Uterus (tissue), 4 donors: Measurements from ENCODE around the gene ERC2. TPM values are rescaled to one million over a fixed set of nuclear protein-coding genes. Genes with fewer than 3 reads are reported as not detected.

ENCODE experiments used
- DNase-seq, 2 donors: peaks; one replicate each; pipeline ENCODE4 v3.0.0-alpha.2; 2019 to 2020
- H3K27ac ChIP-seq, 2 donors: fragments of 200-600 bp; sonication (generic); 1 replicate in 1 of 2; 2 replicates in 1 of 2; pipeline ENCODE4 v1.5.1; 2016 to 2018
- H3K27me3 ChIP-seq, 2 donors: fragments of 200-600 bp; sonication (generic); one replicate each; pipeline ENCODE4 v1.5.1; 2018 to 2019; ENCODE audit warnings: control low read depth in 1 of 2
- H3K36me3 ChIP-seq, 2 donors: fragments of 200-600 bp; sonication (generic); one replicate each; pipeline ENCODE4 v1.5.1; 2019; ENCODE audit warnings: control low read depth in 1 of 2
- H3K4me1 ChIP-seq, 2 donors: fragments of 200-600 bp; sonication (generic); one replicate each; pipeline ENCODE4 v1.5.1; 2018 to 2019; ENCODE audit warnings: control low read depth in 1 of 2
- H3K4me3 ChIP-seq, 2 donors: fragments of 200-600 bp; sonication (generic); 1 replicate in 1 of 2; 2 replicates in 1 of 2; pipeline ENCODE4 v1.5.1; 2018 to 2019; ENCODE audit warnings: mild to moderate bottlenecking in 1 of 2
- H3K9me3 ChIP-seq, 2 donors: fragments of 200-600 bp; sonication (generic); one replicate each; pipeline ENCODE4 v1.5.1; 2019; ENCODE audit warnings: control low read depth in 1 of 2
- POLR2A ChIP-seq, 2 donors: fragments of 450-650 bp; IDR thresholded peaks; one replicate each; pipeline ENCODE4 v1.6.1; 2016; ENCODE audit warnings: antibody characterized with exemption in 2 of 2, mild to moderate bottlenecking in 1 of 2, moderate library complexity in 1 of 2
- intact Hi-C: fragments of 100-400 bp; cut with DNase I; formaldehyde crosslinking; loops from one replicate; pipeline ENCODE4 v1.15.1; 2023; ENCODE audit warnings: low total_unique reads
- total RNA-seq, 4 donors: library from RNA; depleted of rRNA in 3 of 4; stranded (reverse); fragments of >200 nt in 3 of 4; gene quantifications; one replicate each; pipeline versions ENCODE4 v1.1.0 to v1.2.4, GENCODE V29; 2014 to 2023
- TF ChIP-seq, protein P1 (sequence below), 4 experiments: fragments of 200-600 bp in 2 of 4; fragments of 450-650 bp in 2 of 4; sonication (generic) in 2 of 4; IDR thresholded peaks; one replicate each; pipeline ENCODE4 v1.5.1; 2016 to 2019; ENCODE audit warnings: antibody characterized with exemption in 4 of 4, mild to moderate bottlenecking in 2 of 4, moderate library complexity in 1 of 4
- donor health status: DM: yes; HTN: yes; CAD: no.

Gene ERC2
- total RNA-seq, 4 donors from 2014 or later: 1.7 to 5.5 TPM; not detected in 2

DNA sequence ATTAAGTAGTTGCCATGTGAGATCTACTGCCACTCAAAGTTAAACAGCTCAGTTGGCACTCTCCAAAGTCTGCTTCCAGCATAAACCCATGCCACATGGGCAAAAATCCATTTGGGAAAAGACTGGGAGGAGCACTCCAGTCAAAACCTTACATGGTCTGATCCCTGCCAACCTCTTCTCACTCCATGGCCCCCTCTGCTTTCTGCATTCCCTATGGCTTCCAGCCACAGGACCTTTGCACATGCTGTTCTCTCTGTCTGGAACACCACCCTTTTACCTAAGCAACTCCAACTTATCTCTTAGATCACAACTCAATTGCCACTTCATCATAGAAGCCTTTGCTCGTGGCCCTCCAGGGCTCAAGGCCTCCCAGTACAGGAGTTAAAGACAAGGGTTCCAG lies 910.7 kb downstream of the ERC2 start:
- TF ChIP-seq, protein P1, sequence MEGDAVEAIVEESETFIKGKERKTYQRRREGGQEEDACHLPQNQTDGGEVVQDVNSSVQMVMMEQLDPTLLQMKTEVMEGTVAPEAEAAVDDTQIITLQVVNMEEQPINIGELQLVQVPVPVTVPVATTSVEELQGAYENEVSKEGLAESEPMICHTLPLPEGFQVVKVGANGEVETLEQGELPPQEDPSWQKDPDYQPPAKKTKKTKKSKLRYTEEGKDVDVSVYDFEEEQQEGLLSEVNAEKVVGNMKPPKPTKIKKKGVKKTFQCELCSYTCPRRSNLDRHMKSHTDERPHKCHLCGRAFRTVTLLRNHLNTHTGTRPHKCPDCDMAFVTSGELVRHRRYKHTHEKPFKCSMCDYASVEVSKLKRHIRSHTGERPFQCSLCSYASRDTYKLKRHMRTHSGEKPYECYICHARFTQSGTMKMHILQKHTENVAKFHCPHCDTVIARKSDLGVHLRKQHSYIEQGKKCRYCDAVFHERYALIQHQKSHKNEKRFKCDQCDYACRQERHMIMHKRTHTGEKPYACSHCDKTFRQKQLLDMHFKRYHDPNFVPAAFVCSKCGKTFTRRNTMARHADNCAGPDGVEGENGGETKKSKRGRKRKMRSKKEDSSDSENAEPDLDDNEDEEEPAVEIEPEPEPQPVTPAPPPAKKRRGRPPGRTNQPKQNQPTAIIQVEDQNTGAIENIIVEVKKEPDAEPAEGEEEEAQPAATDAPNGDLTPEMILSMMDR (IDR thresholded peaks at IDR 0.05): no peak
- TF ChIP-seq POLR2A (IDR thresholded peaks at IDR 0.05): no peak
- Histone ChIP-seq H3K4me1 (no peaks in the 10 kb centered on the region), H3K36me3 (no peaks in the 10 kb centered on the region), H3K9me3 (no peaks in the 10 kb centered on the region), H3K4me3 (no peak overlapping the region), H3K27ac (no peak overlapping the region), H3K27me3 (no peaks in the 10 kb centered on the region)
- intact Hi-C loops: no loop called here
- no peak for DNase-seq

DNA sequence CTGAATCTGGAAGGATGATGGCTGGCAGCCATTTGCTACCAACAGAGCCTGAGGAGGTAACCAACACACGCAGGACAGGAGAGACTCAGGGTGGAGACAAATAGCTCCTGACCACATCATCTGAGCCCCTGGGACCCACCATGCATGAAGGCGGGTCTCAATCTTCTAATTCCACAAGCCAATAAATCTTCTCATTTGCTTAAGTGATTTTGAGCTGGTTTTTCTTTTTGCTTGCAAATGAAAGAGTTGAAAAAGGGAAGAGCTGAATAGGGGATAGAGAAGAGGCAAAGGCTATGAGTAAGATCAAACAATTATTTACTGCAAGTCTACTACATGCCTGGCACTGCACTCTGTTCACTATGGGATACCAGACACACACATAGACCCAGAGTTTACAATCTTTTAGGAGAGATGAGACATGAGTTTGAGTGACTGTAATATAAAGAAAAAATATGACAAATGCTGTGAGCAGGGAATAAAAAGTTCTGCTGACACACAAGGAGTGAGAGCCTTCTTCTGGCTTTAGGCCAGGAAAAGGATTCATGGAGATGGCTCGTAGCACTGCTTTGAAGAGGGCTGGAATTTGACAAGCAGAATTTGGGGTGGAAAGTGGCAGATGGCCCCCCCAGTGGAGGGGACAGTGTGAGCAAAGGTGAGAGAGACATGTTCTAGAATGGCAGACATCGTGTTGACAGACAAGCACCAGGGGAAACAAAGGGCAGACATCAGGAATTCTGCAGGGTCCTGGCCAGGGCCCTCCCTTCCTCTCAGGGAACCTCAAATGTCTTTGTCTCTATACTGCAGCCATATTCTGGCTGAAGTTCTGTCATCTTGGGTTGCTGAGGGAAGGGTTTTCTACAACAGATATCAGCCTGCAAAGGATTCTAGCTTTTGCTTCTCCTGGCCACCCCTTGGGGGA lies 911.4 kb downstream of the ERC2 start:
- TF ChIP-seq POLR2A (IDR thresholded peaks at IDR 0.05): no peak
- TF ChIP-seq, protein P1 (IDR thresholded peaks at IDR 0.05): no peak
- Histone ChIP-seq H3K4me3 (no peak overlapping the region), H3K4me1 (no peaks in the 10 kb centered on the region), H3K27me3 (no peaks in the 10 kb centered on the region), H3K36me3 (no peaks in the 10 kb centered on the region), H3K27ac (peak overlapping the region in 1 of 2 donors; percentile 30), H3K9me3 (no peaks in the 10 kb centered on the region)
- no peak for DNase-seq
- intact Hi-C loops: no loop called here

DNA sequence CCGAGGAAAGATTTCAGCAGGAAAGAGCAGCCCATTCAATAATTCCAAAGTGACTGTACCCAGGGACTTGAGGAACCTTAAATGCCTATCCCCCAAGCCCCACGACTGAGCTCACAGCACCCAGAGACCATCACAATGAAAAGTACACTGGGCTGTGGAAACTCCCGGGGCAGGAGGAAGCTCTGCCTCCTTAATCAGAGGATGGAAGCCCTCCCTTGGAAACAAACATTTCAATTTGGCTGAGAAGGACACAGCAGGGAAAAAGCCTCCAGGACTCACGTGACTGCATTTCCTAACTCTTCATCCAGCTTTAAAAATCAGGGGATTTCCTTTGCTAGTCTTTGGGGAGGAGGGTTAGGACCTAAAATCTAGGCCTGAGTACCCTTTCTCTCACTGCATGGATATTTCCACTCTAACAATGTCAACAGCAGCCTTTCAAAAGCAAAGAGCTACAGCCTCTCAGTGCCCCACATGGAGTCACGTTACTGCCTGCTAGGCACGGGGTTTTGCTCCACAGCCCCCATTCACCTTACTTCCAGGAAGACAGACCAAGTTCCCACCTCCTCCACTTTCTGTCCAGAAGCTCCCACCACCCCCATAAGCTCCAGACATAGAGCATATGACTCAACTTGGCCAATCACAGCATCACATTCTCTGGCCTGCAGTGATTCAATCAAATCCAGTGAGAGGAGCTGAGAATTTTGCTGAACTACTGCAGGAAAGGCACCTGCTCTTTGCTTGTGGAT lies 912.2 kb downstream of the ERC2 start:
- no peak for DNase-seq
- H3K36me3 ChIP-seq: no peaks in the 10 kb centered on the region
- no peaks in the 10 kb centered on the region for H3K4me1 ChIP-seq
- intact Hi-C loops: no loop called here
- H3K27ac ChIP-seq: peak overlapping the region; percentile 29 to 30
- no peaks in the 10 kb centered on the region for H3K9me3 ChIP-seq
- H3K4me3 ChIP-seq: no peak overlapping the region
- H3K27me3 ChIP-seq: no peaks in the 10 kb centered on the region
- TF ChIP-seq, protein P1 (IDR thresholded peaks at IDR 0.05): no peak
- no peak for TF ChIP-seq POLR2A (IDR thresholded peaks at IDR 0.05)

- no peaks in the 10 kb centered on the region for H3K36me3 ChIP-seq
- no peak overlapping the region for H3K4me3 ChIP-seq
- no peaks in the 10 kb centered on the region for H3K4me1 ChIP-seq
- no peak overlapping the region for H3K27ac ChIP-seq
- intact Hi-C loops: no loop called here
- H3K27me3 ChIP-seq: no peaks in the 10 kb centered on the region
- H3K9me3 ChIP-seq: no peaks in the 10 kb centered on the region
- TF ChIP-seq, protein P1 (IDR thresholded peaks at IDR 0.05): no peak
- no peak for TF ChIP-seq POLR2A (IDR thresholded peaks at IDR 0.05)
- no peak for DNase-seq
Observed at GRCh38 chr3:55554634-55555425, 913.4 kb downstream of the ERC2 start.
